DOHH2 (cell line): ENCODE measurements around the gene GNA14.

Experiments
- H3F3A ChIP-seq: fragments of 200-600 bp; sonication (generic), shearing (Covaris generic); 2 replicates; pipeline ENCODE4 v1.6.0; 2016; ENCODE audit warnings: antibody characterized with exemption, mild to moderate bottlenecking; ENCODE audit not compliant: control insufficient read depth, insufficient read depth
- H3K27ac ChIP-seq: fragments of 200-600 bp; sonication (generic); 2 replicates; pipeline ENCODE4 v1.5.1; 2014; ENCODE audit warnings: low read depth, mild to moderate bottlenecking, low read length, moderate library complexity
- H3K27me3 ChIP-seq: fragments of 200-600 bp; sonication (generic); 2 replicates; pipeline ENCODE4 v1.6.1; 2014; ENCODE audit warnings: mild to moderate bottlenecking, low read length, mixed read lengths; ENCODE audit not compliant: control insufficient read depth
- H3K36me3 ChIP-seq: fragments of 200-600 bp; sonication (generic); 2 replicates; pipeline ENCODE4 v1.6.1; 2014; ENCODE audit warnings: mild to moderate bottlenecking, low read length, moderate library complexity, mixed read lengths; ENCODE audit not compliant: control insufficient read depth
- H3K4me1 ChIP-seq: fragments of 200-600 bp; sonication (generic); 2 replicates; pipeline ENCODE4 v1.6.1; 2014; ENCODE audit warnings: mild to moderate bottlenecking, low read length, mixed read lengths; ENCODE audit not compliant: control insufficient read depth
- H3K4me2 ChIP-seq: fragments of 200-600 bp; sonication (generic); 2 replicates; pipeline ENCODE4 v1.6.0; 2014; ENCODE audit warnings: mild to moderate bottlenecking, low read length, moderate library complexity
- H3K4me3 ChIP-seq: fragments of 200-600 bp; sonication (generic); 2 replicates; pipeline ENCODE4 v1.5.1; 2014; ENCODE audit warnings: mild to moderate bottlenecking, low read length, mixed read lengths
- H3K79me2 ChIP-seq: fragments of 200-600 bp; sonication (generic); 2 replicates; pipeline ENCODE4 v1.6.1; 2014; ENCODE audit warnings: mild to moderate bottlenecking, low read length, mixed read lengths; ENCODE audit not compliant: control insufficient read depth
- H3K9me2 ChIP-seq: fragments of 200-600 bp; sonication (generic); replicated peaks from 2 replicates; pipeline ENCODE4 v1.6.1; 2014; ENCODE audit warnings: mild to moderate bottlenecking, low read length, mixed read lengths; ENCODE audit not compliant: control insufficient read depth
- H3K9me3 ChIP-seq: fragments of 200-600 bp; sonication (generic); 2 replicates; pipeline ENCODE4 v1.6.1; 2014; ENCODE audit warnings: antibody characterized with exemption, low read length, mixed read lengths; ENCODE audit not compliant: control insufficient read depth, insufficient read depth
- H4K20me1 ChIP-seq: fragments of 200-600 bp; sonication (generic); 2 replicates; pipeline ENCODE4 v1.6.0; 2014; ENCODE audit warnings: low read depth, mild to moderate bottlenecking, antibody characterized with exemption, low read length, moderate library complexity; ENCODE audit not compliant: control insufficient read depth, insufficient read depth
- CTCF ChIP-seq: fragments of 200-600 bp; sonication (generic); IDR thresholded peaks from one replicate; pipeline ENCODE4 v1.5.1; 2014; ENCODE audit warnings: antibody characterized with exemption, mild to moderate bottlenecking, low read depth, low read length; ENCODE audit not compliant: poor library complexity, severe bottlenecking
- EZH2phosphoT487 ChIP-seq: fragments of 200-600 bp; sonication (generic); IDR thresholded peaks from 2 replicates; pipeline ENCODE4 v1.6.1; 2017; ENCODE audit warnings: borderline replicate concordance, mild to moderate bottlenecking, antibody characterized with exemption, low read length, moderate library complexity, mixed read lengths

The GNA14 gene

DNA sequence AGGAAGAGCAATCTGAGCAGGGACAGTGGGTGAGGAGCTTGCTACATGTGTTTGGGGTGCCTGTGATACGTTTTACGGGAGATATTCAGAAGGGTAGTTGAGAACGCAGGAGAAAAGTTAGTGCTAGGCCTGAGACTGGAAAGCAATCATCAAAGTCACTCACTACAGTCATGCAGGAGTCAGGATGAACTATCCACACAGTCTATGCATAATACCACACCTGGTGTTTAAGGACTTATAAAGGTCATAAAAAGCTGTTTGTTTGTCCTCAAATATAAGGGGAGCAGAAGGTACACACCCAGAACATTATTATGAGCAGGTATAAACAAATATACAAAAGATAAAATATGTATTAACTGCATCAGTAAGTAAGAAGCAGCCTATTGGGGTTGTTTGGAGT lies 176.6 kb downstream of the GNA14 start:
- no peak overlapping the region for H3K27ac ChIP-seq
- H3K79me2 ChIP-seq = no peaks in the 10 kb centered on the region
- no peaks in the 10 kb centered on the region for H3K9me2 ChIP-seq
- H3K4me3 ChIP-seq = no peak overlapping the region
- no peak overlapping the region for H3K4me2 ChIP-seq
- H3K27me3 ChIP-seq = no peaks in the 10 kb centered on the region
- H3K4me1 ChIP-seq = peaks cover 6% of the 10 kb centered on the region; the same call in 1 of the 2 replicates
- TF ChIP-seq EZH2phosphoT487 = no peak
- no peak for TF ChIP-seq CTCF
- H3F3A ChIP-seq = no peaks in the 10 kb centered on the region
- H3K36me3 ChIP-seq = no peaks in the 10 kb centered on the region
- no peaks in the 10 kb centered on the region for H3K9me3 ChIP-seq
- no peaks in the 10 kb centered on the region for H4K20me1 ChIP-seq

DNA sequence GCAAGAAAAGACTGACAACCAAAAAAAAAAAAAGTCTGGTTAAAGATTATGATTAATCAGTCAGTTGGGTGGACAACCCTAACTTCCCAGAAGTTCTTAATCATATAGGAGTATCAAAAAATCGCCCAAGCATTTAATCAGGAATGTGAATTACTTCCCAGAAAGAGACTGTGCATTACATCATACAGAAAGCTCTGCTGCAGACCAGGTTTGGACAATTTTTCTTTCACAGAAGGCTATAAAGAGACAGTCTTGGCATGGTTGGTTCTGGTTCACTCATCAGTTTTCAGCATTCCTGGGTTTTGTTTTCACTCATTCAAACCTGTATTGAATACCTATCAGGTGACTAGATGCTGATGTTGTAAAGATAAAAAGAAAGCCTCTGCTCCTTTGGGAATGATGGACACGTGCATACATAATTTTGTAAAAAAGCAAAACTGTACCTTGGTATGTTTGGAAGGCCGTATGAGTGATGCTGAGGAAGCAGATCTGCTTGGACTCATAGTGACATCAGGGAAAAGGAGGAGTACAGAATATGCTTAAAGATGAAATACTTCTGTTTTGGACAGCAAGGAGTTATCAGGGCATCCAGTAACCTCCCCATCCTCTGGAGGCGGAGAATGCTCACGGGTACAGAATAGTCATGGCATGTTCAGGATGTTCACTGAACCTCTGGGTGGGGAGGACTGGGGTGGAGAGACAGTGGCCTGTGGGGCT lies 178.4 kb downstream of the GNA14 start:
- Histone ChIP-seq H3K9me2 (no peaks in the 10 kb centered on the region), H3K27me3 (no peaks in the 10 kb centered on the region), H3K4me2 (no peak overlapping the region), H4K20me1 (no peaks in the 10 kb centered on the region), H3K27ac (no peak overlapping the region), H3K79me2 (no peaks in the 10 kb centered on the region), H3K4me1 (no peaks in the 10 kb centered on the region), H3F3A (no peaks in the 10 kb centered on the region), H3K9me3 (no peaks in the 10 kb centered on the region), H3K4me3 (no peak overlapping the region), H3K36me3 (no peaks in the 10 kb centered on the region)
- TF ChIP-seq EZH2phosphoT487 = no peak
- TF ChIP-seq CTCF = no peak

DNA sequence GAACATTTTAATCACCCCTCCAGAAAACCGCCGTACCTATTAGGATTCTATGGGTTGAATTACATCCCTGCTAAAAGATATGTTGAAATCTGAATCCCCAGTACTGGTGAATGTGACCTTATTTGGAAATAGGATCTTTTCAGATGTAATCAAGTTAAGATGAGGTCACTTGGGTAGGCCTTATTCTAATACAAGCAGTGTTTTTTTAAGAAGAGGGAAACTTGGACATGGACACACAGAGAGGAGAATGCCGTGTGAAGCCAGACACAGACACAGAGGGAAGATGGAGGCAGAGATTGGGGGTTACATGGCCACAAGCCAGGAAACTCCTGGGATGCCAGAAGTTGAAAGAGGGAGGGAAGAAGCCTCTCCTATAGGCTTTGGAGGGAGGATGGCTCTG lies 183.5 kb downstream of the GNA14 start:
- Histone ChIP-seq H3F3A (no peaks in the 10 kb centered on the region), H3K9me2 (no peaks in the 10 kb centered on the region), H3K9me3 (no peaks in the 10 kb centered on the region), H3K27me3 (no peaks in the 10 kb centered on the region), H4K20me1 (no peaks in the 10 kb centered on the region), H3K79me2 (no peaks in the 10 kb centered on the region), H3K36me3 (no peaks in the 10 kb centered on the region), H3K4me2 (no peak overlapping the region), H3K27ac (no peak overlapping the region), H3K4me1 (no peaks in the 10 kb centered on the region), H3K4me3 (no peak overlapping the region)
- no peak for TF ChIP-seq EZH2phosphoT487

- Histone ChIP-seq H3K4me3 (no peak overlapping the region), H3K27me3 (no peaks in the 10 kb centered on the region), H4K20me1 (no peaks in the 10 kb centered on the region), H3K79me2 (no peaks in the 10 kb centered on the region), H3K27ac (no peak overlapping the region), H3K4me1 (no peaks in the 10 kb centered on the region), H3K4me2 (no peak overlapping the region), H3F3A (no peaks in the 10 kb centered on the region), H3K36me3 (no peaks in the 10 kb centered on the region), H3K9me2 (no peaks in the 10 kb centered on the region), H3K9me3 (no peaks in the 10 kb centered on the region)
- TF ChIP-seq EZH2phosphoT487 (no peak), CTCF (no peak)
These were observed 185.0 kb downstream of the GNA14 start for GRCh38 chr9:77463151-77463550.
